Ishikawa (cell line): ENCODE results near the gene MAST4.

Experiments
- CEBPB ChIP-seq: IDR thresholded peaks from 2 replicates; pipeline ENCODE4 v1.6.1; 2012
- CREB1 ChIP-seq: IDR thresholded peaks from 2 replicates; pipeline ENCODE4 v1.6.1; 2012; ENCODE audit warnings: low read depth
- EGR1 ChIP-seq: IDR thresholded peaks from 2 replicates; pipeline ENCODE4 v1.6.1; 2012
- EP300 ChIP-seq: IDR thresholded peaks from 2 replicates; pipeline ENCODE4 v1.6.1; 2012; ENCODE audit warnings: borderline replicate concordance
- FOXM1 ChIP-seq: IDR thresholded peaks from 2 replicates; pipeline ENCODE4 v1.6.1; 2012; ENCODE audit warnings: low read depth, borderline replicate concordance
- MAX ChIP-seq: IDR thresholded peaks from 2 replicates; pipeline ENCODE4 v1.6.1; 2012
- NFIC ChIP-seq: IDR thresholded peaks from 2 replicates; pipeline ENCODE4 v1.6.1; 2012
- RAD21 ChIP-seq: IDR thresholded peaks from 2 replicates; pipeline ENCODE4 v1.6.1; 2012; ENCODE audit warnings: low read depth
- REST ChIP-seq: IDR thresholded peaks from 2 replicates; pipeline ENCODE4 v1.6.1; 2012; ENCODE audit warnings: low read depth, mild to moderate bottlenecking
- TAF1 ChIP-seq: IDR thresholded peaks from 2 replicates; pipeline ENCODE4 v1.6.1; 2012; ENCODE audit warnings: low read depth, mild to moderate bottlenecking
- TCF12 ChIP-seq: IDR thresholded peaks from 2 replicates; pipeline ENCODE4 v1.6.1; 2012; ENCODE audit warnings: low read depth
- TEAD4 ChIP-seq: IDR thresholded peaks from 2 replicates; pipeline ENCODE4 v1.6.1; 2012
- USF1 ChIP-seq: IDR thresholded peaks from 2 replicates; pipeline ENCODE4 v1.6.1; 2012
- YY1 ChIP-seq: IDR thresholded peaks from 2 replicates; pipeline ENCODE4 v1.6.1; 2012; ENCODE audit warnings: low read depth
- ZBTB7A ChIP-seq: IDR thresholded peaks from 2 replicates; pipeline ENCODE4 v1.6.1; 2012; ENCODE audit warnings: low read depth

Gene MAST4

DNA sequence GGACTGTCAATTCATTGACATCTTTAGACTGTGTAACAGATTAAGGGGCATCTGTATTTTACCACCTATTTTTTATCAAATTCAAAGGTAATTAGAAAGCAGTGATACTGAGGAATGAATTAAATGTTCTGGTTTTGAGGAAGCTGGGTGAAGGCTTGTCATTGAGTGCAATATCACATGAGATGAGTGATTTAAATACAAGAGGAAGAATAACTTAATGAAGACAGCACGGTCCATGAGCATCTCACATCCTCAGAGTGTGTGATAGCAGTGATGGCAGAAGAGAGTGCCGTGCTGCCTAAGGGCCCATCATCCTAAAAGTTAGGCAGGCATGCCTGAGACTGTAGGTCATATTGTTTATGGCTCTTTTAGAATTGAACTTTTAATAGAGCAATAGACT is 263.3 kb downstream of the MAST4 start:
- no peak for TF ChIP-seq REST
- TF ChIP-seq EGR1, result no peak
- no peak for TF ChIP-seq CREB1
- TF ChIP-seq TEAD4, result no peak

DNA sequence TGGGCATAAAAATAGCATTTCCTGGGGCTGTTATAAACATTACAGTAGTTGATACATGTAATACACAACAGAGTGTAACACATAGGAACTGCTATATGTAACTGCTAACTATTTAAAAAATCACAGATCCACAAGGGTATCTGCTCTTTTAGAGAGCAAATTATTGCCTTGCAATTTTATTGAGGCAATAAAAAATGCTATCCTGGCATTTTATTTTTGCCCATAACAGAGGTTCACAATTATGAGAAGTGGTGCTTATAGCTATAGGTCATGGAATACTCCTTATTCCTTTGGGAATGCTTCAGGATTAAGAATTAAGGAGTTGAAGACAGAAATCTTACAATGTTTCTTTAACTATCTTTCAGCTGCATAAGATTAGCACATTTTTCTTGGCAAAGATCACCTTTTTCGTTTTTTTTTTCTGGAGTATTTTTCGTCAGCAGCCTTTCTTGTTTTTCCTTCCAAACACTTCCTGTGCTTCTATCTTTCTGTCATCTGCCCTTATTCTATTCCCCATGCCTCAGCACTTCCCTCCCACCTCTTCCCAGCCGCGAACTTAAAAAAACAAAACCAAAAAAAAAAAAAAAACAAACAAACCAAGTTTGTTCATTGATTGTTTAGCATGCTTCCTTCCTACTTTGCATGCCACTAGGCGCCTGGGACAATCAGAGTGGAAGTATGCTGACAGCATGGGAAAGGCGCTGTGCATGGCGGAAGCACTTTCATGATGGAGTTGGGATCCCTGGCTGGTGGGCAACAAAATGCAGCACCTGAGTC is 264.2 kb downstream of the MAST4 start:
- TF ChIP-seq FOXM1 (no peak), TEAD4 (no peak)

DNA sequence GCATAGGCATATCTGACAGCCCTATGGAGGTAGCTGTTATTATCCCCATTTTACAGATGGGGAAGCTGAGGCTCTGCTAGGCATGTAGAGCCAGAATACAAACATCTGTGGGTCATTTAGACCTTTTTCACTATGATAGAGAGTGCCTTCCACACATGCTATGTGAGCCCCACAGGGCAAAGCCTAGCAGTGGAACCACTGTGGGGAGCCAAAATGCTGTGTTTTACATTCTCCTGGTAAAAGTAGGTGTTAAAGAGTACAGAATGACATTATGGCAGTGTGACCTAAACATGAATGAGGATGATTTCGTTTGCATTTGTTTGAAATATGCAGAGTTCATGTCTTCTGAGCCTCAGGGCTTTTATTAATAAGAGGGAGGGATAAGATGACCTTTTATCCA is 265.2 kb downstream of the MAST4 start:
- TF ChIP-seq ZBTB7A, result no peak
- no peak for TF ChIP-seq TAF1
- no peak for TF ChIP-seq USF1
- no peak for TF ChIP-seq EGR1
- no peak for TF ChIP-seq EP300
- TF ChIP-seq FOXM1, result no peak
- no peak for TF ChIP-seq REST
- TF ChIP-seq NFIC, result no peak
- no peak for TF ChIP-seq MAX
- no peak for TF ChIP-seq CREB1
- no peak for TF ChIP-seq YY1
- TF ChIP-seq TEAD4, result no peak
- no peak for TF ChIP-seq TCF12
- TF ChIP-seq RAD21, result no peak
- TF ChIP-seq CEBPB, result no peak

DNA sequence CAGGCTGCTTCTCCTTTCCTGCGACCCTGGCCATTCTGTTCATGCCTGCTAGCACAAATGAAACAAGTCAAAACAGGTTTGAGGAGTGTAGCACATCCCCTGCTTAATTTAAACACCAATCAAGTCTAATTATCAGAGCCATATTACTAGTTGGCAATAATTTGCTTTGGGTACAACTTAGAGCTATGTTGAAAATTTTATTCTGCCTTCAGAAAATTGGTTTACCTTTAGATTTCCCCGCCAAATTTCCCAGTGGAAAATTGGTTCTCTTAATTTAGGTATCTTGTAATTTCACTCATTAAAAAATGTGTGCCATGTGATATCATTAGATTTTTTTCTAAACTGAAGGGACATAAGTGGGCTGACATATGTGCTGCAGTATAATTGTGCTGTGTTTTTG is 265.8 kb downstream of the MAST4 start:
- TF ChIP-seq EP300 (no peak), TEAD4 (no peak), FOXM1 (no peak)

DNA sequence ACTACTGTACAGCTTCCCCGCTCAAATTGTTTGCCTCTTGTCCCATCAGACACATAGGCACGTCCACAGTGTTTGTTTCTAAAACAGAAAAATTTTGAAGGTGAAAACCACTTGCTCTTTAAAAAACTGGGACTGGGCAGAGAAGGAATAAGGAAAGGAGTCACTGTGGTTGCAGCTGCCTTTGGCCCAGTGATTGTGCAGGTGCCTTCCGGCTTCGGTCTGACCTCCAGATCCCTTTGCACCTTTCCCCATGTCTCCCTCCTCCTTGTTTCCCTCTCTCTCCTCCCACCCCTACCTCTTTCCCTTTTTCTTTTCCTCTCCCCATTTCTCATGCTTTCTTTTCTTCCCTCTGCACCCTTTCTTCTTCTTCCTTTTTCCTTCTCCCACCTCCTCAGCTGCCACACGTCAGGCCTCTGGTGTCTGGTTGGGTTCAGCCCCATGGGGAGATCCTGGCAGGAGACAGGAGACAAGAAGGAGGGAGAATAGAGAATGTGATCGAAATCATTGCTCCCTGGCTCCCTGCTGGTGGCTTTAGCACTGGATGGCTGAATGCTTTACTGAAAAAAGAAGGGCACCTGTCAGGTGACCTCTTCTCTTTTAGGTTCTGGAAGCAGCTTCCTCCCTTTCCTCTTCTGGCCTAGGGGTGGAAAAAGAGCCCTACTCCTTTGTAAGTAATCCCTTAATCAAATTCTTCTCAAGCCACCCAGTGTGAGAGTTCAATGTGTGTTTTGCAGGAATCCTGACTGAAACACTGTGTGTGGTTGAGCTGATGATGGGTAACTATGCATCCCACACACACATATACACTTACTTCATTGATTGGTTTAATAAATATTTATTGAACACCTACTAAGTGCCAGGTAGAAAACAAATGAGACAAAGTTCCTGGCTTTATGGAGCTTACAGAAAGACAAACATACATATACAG is 267.3 kb downstream of the MAST4 start:
- TF ChIP-seq EP300 (no peak), RAD21 (no peak), EGR1 (no peak), ZBTB7A (no peak), FOXM1 (no peak), MAX (no peak), CREB1 (no peak), TEAD4 (no peak), REST (no peak), YY1 (no peak), TCF12 (no peak), TAF1 (no peak), NFIC (no peak)
